ENCODE results near the gene CORO7.
A peak's percentile ranks its signal among the peaks of the same experiment; 100 is the strongest.

DNA sequence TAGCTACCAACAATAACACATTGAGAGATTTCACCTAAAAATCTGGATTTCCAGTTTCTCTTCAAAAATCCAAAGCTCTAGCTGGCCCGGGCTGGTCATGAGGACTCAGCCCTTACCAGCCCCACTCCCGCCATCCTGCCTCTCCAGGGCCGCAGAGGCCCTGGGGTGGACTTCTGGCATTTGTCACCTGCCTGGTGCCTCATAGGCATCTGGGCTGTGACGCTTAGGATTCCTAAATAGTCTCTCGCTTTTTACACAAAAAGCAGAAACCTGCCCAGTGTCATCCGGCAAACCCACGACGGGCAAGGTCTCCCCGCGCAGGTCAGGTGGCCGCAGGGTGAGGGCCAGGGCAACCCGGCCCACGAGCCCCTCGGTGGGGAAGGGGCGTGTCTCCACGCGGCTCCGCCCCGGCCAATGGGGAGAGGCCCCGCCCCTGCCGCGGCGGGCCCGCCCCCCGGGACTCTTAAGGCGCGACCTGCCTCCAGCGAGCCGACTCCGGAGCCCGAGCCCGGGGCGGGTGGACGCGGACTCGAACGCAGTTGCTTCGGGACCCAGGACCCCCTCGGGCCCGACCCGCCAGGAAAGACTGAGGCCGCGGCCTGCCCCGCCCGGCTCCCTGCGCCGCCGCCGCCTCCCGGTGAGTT, 44.9 kb downstream of the CORO7 start, which contains the start of gene VASN:
- TF ChIP-seq, protein P1, sequence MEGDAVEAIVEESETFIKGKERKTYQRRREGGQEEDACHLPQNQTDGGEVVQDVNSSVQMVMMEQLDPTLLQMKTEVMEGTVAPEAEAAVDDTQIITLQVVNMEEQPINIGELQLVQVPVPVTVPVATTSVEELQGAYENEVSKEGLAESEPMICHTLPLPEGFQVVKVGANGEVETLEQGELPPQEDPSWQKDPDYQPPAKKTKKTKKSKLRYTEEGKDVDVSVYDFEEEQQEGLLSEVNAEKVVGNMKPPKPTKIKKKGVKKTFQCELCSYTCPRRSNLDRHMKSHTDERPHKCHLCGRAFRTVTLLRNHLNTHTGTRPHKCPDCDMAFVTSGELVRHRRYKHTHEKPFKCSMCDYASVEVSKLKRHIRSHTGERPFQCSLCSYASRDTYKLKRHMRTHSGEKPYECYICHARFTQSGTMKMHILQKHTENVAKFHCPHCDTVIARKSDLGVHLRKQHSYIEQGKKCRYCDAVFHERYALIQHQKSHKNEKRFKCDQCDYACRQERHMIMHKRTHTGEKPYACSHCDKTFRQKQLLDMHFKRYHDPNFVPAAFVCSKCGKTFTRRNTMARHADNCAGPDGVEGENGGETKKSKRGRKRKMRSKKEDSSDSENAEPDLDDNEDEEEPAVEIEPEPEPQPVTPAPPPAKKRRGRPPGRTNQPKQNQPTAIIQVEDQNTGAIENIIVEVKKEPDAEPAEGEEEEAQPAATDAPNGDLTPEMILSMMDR (IDR thresholded peaks at IDR 0.05): no peak
- TF ChIP-seq POLR2A (IDR thresholded peaks at IDR 0.05): peak; percentile 89 to 97
- peak; percentile 8 to 88 for TF ChIP-seq POLR2AphosphoS5 (IDR thresholded peaks at IDR 0.05; ENCODE audit: insufficient read depth in 1 of 2, low read depth in 1 of 2)

Measured in vagina (tissue), 2 donors.